Measurements from ENCODE around the gene KCNT2.
"Not testable (repeated sequence)": the region's sequence is repeated elsewhere in the genome, so short reads cannot be mapped to it uniquely, and the experiment has no call there.

KCNT2 gene

GRCh38 chr1:196513821-196514220, 94.4 kb downstream of the KCNT2 start:
- no peak for DNase-seq (ENCODE audit: low read depth in 3 of 3)

GRCh38 chr1:196510451-196510850, 97.8 kb downstream of the KCNT2 start:
- no peak for DNase-seq (ENCODE audit: low read depth in 3 of 3)

- DNase-seq (ENCODE audit: low read depth in 3 of 3) = not testable (repeated sequence)
Measured at GRCh38 chr1:196504224-196504623, 104.0 kb downstream of the KCNT2 start.

GRCh38 chr1:196502437-196502836, 105.8 kb downstream of the KCNT2 start:
- DNase-seq (ENCODE audit: low read depth in 3 of 3) = no peak

- no peak for DNase-seq (ENCODE audit: low read depth in 3 of 3)
Measured at GRCh38 chr1:196501760-196502428, 106.3 kb downstream of the KCNT2 start.

- no peak for DNase-seq (ENCODE audit: low read depth in 3 of 3)
Measured at GRCh38 chr1:196497817-196498216, 110.4 kb downstream of the KCNT2 start.

- no peak for DNase-seq (ENCODE audit: low read depth in 3 of 3)
Measured at GRCh38 chr1:196494766-196495165, 113.5 kb downstream of the KCNT2 start.

- no peak for DNase-seq (ENCODE audit: low read depth in 3 of 3)
Measured at GRCh38 chr1:196493881-196494280, 114.4 kb downstream of the KCNT2 start.

GRCh38 chr1:196488579-196488978, 119.7 kb downstream of the KCNT2 start:
- no peak for DNase-seq (ENCODE audit: low read depth in 3 of 3)

GRCh38 chr1:196486346-196486745, 121.9 kb downstream of the KCNT2 start:
- DNase-seq (ENCODE audit: low read depth in 3 of 3) = no peak

GRCh38 chr1:196481616-196482015, 126.6 kb downstream of the KCNT2 start:
- no peak for DNase-seq (ENCODE audit: low read depth in 3 of 3)

GRCh38 chr1:196477262-196477661, 131.0 kb downstream of the KCNT2 start:
- no peak for DNase-seq (ENCODE audit: low read depth in 3 of 3)

- DNase-seq (ENCODE audit: low read depth in 3 of 3) = no peak
Measured at GRCh38 chr1:196467230-196467925, 140.9 kb downstream of the KCNT2 start.

GRCh38 chr1:196466654-196467053, 141.6 kb downstream of the KCNT2 start:
- DNase-seq (ENCODE audit: low read depth in 3 of 3) = no peak

GRCh38 chr1:196466166-196466565, 142.1 kb downstream of the KCNT2 start:
- DNase-seq (ENCODE audit: low read depth in 3 of 3) = no peak

- no peak for DNase-seq (ENCODE audit: low read depth in 3 of 3)
Measured at GRCh38 chr1:196464480-196464941, 143.7 kb downstream of the KCNT2 start.

GRCh38 chr1:196462086-196462485, 146.2 kb downstream of the KCNT2 start:
- DNase-seq (ENCODE audit: low read depth in 3 of 3) = no peak

- no peak for DNase-seq (ENCODE audit: low read depth in 3 of 3)
Measured at GRCh38 chr1:196461521-196461920, 146.7 kb downstream of the KCNT2 start.

GRCh38 chr1:196459383-196459782, 148.9 kb downstream of the KCNT2 start:
- DNase-seq (ENCODE audit: low read depth in 3 of 3) = no peak

GRCh38 chr1:196454792-196455191, 153.4 kb downstream of the KCNT2 start:
- DNase-seq (ENCODE audit: low read depth in 3 of 3) = no peak

- no peak for DNase-seq (ENCODE audit: low read depth in 3 of 3)
Measured at GRCh38 chr1:196451103-196451502, 157.1 kb downstream of the KCNT2 start.

GRCh38 chr1:196450143-196451095, 157.8 kb downstream of the KCNT2 start:
- DNase-seq (ENCODE audit: low read depth in 3 of 3) = no peak
